GM18498 (cell line): Measurements from ENCODE around the gene GNPTAB.
A peak's percentile ranks its signal among the peaks of the same experiment; 100 is the strongest.
"Not testable (repeated sequence)": the region's sequence is repeated elsewhere in the genome, so short reads cannot be mapped to it uniquely, and the experiment has no call there.

Experiments
- ATAC-seq: cut with Tn5 transposase; IDR thresholded peaks from one replicate; pipeline ENCODE4 v1.9.1; 2021; ENCODE audit warnings: mild to moderate bottlenecking, moderate library complexity; ENCODE audit not compliant: unreplicated experiment

GNPTAB gene

GRCh38 chr12:101830367-101831325 is at the start of gene GNPTAB:
Gene GNPTAB (minus strand): TSS chr12:101830959. CDS start chr12:101830675, 284 bp downstream.
- peak; percentile 92 for ATAC-seq

GRCh38 chr12:101878243-101878821 is 47.6 kb upstream of the GNPTAB start:
- peak; percentile 13 for ATAC-seq

- ATAC-seq, result peak; percentile 19
Measured at GRCh38 chr12:101877806-101878242, 47.1 kb upstream of the GNPTAB start.

- ATAC-seq, result peak; percentile 91
Measured at GRCh38 chr12:101876861-101877805, 46.4 kb upstream of the GNPTAB start, which contains the start of gene DRAM1. Gene DRAM1 (plus strand): TSS chr12:101877580. CDS start chr12:101877790, 210 bp downstream.

GRCh38 chr12:101876322-101876860 is 45.6 kb upstream of the GNPTAB start:
- no peak for ATAC-seq

GRCh38 chr12:101875162-101875561 is 44.4 kb upstream of the GNPTAB start:
- ATAC-seq, result no peak

GRCh38 chr12:101870925-101871324 is 40.2 kb upstream of the GNPTAB start:
- ATAC-seq, result no peak

GRCh38 chr12:101867619-101868018 is 36.9 kb upstream of the GNPTAB start:
- not testable (repeated sequence) for ATAC-seq

- no peak for ATAC-seq
Measured at GRCh38 chr12:101866615-101867373, 36.0 kb upstream of the GNPTAB start.

GRCh38 chr12:101863981-101864380 is 33.2 kb upstream of the GNPTAB start:
- ATAC-seq, result no peak

- no peak for ATAC-seq
Measured at GRCh38 chr12:101862245-101862644, 31.5 kb upstream of the GNPTAB start.

- ATAC-seq, result not testable (repeated sequence)
Measured at GRCh38 chr12:101861688-101862087, 30.9 kb upstream of the GNPTAB start.

GRCh38 chr12:101859664-101860607 is 29.2 kb upstream of the GNPTAB start:
- ATAC-seq, result peak; percentile 31

- ATAC-seq, result no peak
Measured at GRCh38 chr12:101858361-101858760, 27.6 kb upstream of the GNPTAB start.

- no peak for ATAC-seq
Measured at GRCh38 chr12:101857043-101857558, 26.3 kb upstream of the GNPTAB start.

- not testable (repeated sequence) for ATAC-seq
Measured at GRCh38 chr12:101856614-101857013, 25.9 kb upstream of the GNPTAB start.

GRCh38 chr12:101855976-101856375 is 25.2 kb upstream of the GNPTAB start:
- no peak for ATAC-seq

- ATAC-seq, result peak; percentile 8
Measured at GRCh38 chr12:101855364-101855884, 24.7 kb upstream of the GNPTAB start.
